Suppressor macrophage treated with lipopolysaccharide for 1 hour (primary cell): ENCODE results near the gene PTPRN2.

ENCODE experiments used
- DNase-seq, 3 donors: peaks; one replicate each; pipeline ENCODE4 v3.0.0-alpha.2; 2020 to 2022

The PTPRN2 gene

GRCh38 chr7:157775560-157776332, 811.9 kb downstream of the PTPRN2 start:
- DNase-seq: no peak

GRCh38 chr7:157775021-157775559, 812.5 kb downstream of the PTPRN2 start:
- DNase-seq: no peak

GRCh38 chr7:157774495-157774894, 813.1 kb downstream of the PTPRN2 start:
- no peak for DNase-seq

GRCh38 chr7:157773361-157773760, 814.3 kb downstream of the PTPRN2 start:
- DNase-seq: no peak

- DNase-seq: no peak
Measured at GRCh38 chr7:157772486-157773130, 815.0 kb downstream of the PTPRN2 start.

- DNase-seq: no peak
Measured at GRCh38 chr7:157771689-157772088, 815.9 kb downstream of the PTPRN2 start.

- no peak for DNase-seq
Measured at GRCh38 chr7:157770716-157771320, 816.8 kb downstream of the PTPRN2 start.

- DNase-seq: peak in 2 of 3 donors; percentile 57 to 65
Measured at GRCh38 chr7:157769526-157770215, 818.0 kb downstream of the PTPRN2 start.

GRCh38 chr7:157769086-157769485, 818.5 kb downstream of the PTPRN2 start:
- DNase-seq: no peak

GRCh38 chr7:157768198-157768597, 819.4 kb downstream of the PTPRN2 start:
- no peak for DNase-seq

GRCh38 chr7:157767506-157768197, 820.0 kb downstream of the PTPRN2 start:
- no peak for DNase-seq

GRCh38 chr7:157766098-157766497, 821.5 kb downstream of the PTPRN2 start:
- no peak for DNase-seq

GRCh38 chr7:157764946-157765537, 822.6 kb downstream of the PTPRN2 start:
- no peak for DNase-seq

- no peak for DNase-seq
Measured at GRCh38 chr7:157764193-157764592, 823.4 kb downstream of the PTPRN2 start.

- no peak for DNase-seq
Measured at GRCh38 chr7:157763279-157764000, 824.2 kb downstream of the PTPRN2 start.

GRCh38 chr7:157762824-157763223, 824.8 kb downstream of the PTPRN2 start:
- DNase-seq: peak in 1 of 3 donors; percentile 4

GRCh38 chr7:157760004-157760730, 827.5 kb downstream of the PTPRN2 start:
- DNase-seq: no peak

GRCh38 chr7:157759246-157759805, 828.3 kb downstream of the PTPRN2 start:
- no peak for DNase-seq

GRCh38 chr7:157758468-157759245, 829.0 kb downstream of the PTPRN2 start:
- no peak for DNase-seq
